ENCODE results near the gene SOHLH1.

Gene SOHLH1

GRCh38 chr9:135717410-135717809 is 18.1 kb upstream of the SOHLH1 start:
- H3K27ac ChIP-seq: no peak overlapping the region

DNA sequence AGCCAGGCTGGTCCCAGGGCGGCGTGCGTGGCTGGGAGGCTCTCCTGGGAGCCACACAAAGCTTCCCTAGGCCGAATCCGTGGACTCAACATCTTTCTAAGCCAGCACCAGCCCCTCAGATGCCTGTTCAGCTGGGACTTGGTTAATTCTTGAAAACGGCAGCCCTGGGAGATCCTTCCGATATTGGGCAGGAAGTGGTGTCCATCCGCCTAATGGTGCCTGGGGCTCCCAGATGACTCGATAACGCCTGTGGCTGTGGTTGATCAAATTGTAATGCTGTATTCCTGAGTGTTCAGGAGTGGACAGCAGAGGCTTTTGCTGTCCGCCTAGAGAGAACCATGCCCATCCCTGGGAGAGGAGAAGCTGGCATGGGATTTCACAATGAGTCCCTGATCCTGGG is 16.8 kb upstream of the SOHLH1 start:
- H3K9me3 ChIP-seq (ENCODE audit: severe bottlenecking): no peaks in the 10 kb centered on the region
- H3K27me3 ChIP-seq (ENCODE audit: insufficient read depth, low read depth, severe bottlenecking): peaks cover 3% of the 10 kb centered on the region
- no peaks in the 10 kb centered on the region for H3K36me3 ChIP-seq
- TF ChIP-seq, protein P1, sequence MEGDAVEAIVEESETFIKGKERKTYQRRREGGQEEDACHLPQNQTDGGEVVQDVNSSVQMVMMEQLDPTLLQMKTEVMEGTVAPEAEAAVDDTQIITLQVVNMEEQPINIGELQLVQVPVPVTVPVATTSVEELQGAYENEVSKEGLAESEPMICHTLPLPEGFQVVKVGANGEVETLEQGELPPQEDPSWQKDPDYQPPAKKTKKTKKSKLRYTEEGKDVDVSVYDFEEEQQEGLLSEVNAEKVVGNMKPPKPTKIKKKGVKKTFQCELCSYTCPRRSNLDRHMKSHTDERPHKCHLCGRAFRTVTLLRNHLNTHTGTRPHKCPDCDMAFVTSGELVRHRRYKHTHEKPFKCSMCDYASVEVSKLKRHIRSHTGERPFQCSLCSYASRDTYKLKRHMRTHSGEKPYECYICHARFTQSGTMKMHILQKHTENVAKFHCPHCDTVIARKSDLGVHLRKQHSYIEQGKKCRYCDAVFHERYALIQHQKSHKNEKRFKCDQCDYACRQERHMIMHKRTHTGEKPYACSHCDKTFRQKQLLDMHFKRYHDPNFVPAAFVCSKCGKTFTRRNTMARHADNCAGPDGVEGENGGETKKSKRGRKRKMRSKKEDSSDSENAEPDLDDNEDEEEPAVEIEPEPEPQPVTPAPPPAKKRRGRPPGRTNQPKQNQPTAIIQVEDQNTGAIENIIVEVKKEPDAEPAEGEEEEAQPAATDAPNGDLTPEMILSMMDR (IDR thresholded peaks at IDR 0.05; ENCODE audit: low read depth, low read length): no peak
- H3K4me3 ChIP-seq (ENCODE audit: low read depth, low read length): no peak overlapping the region
- no peak overlapping the region for H3K27ac ChIP-seq
- DNase-seq: no peak

More at GRCh38 chr9:135717410-135717809, 18.1 kb upstream of the SOHLH1 start:
- Histone ChIP-seq H3K9me3 (ENCODE audit: severe bottlenecking) (no peaks in the 10 kb centered on the region), H3K36me3 (no peaks in the 10 kb centered on the region), H3K27me3 (ENCODE audit: insufficient read depth, low read depth, severe bottlenecking) (peaks cover 3% of the 10 kb centered on the region), H3K4me3 (ENCODE audit: low read depth, low read length) (no peak overlapping the region)
- TF ChIP-seq, protein P1 (IDR thresholded peaks at IDR 0.05; ENCODE audit: low read depth, low read length): peak; percentile 29; the same call in 1 of the 2 replicates
- no peak for DNase-seq

- no peak overlapping the region for H3K27ac ChIP-seq
- H3K27me3 ChIP-seq (ENCODE audit: insufficient read depth, low read depth, severe bottlenecking): peaks cover 3% of the 10 kb centered on the region
- TF ChIP-seq, protein P1 (IDR thresholded peaks at IDR 0.05; ENCODE audit: low read depth, low read length): no peak
- DNase-seq: no peak
- H3K4me3 ChIP-seq (ENCODE audit: low read depth, low read length): peak overlapping the region; percentile 52
- H3K36me3 ChIP-seq: no peaks in the 10 kb centered on the region
- no peaks in the 10 kb centered on the region for H3K9me3 ChIP-seq (ENCODE audit: severe bottlenecking)
Observed at GRCh38 chr9:135715056-135715595, 15.8 kb upstream of the SOHLH1 start.

- Histone ChIP-seq H3K27ac (no peak overlapping the region), H3K4me3 (ENCODE audit: low read depth, low read length) (peak overlapping the region; percentile 52), H3K9me3 (ENCODE audit: severe bottlenecking) (no peaks in the 10 kb centered on the region), H3K36me3 (no peaks in the 10 kb centered on the region), H3K27me3 (ENCODE audit: insufficient read depth, low read depth, severe bottlenecking) (peaks cover 3% of the 10 kb centered on the region)
- TF ChIP-seq, protein P1 (IDR thresholded peaks at IDR 0.05; ENCODE audit: low read depth, low read length): no peak
- DNase-seq: peak; percentile 40
Observed at GRCh38 chr9:135714242-135715055, 15.2 kb upstream of the SOHLH1 start.

DNA sequence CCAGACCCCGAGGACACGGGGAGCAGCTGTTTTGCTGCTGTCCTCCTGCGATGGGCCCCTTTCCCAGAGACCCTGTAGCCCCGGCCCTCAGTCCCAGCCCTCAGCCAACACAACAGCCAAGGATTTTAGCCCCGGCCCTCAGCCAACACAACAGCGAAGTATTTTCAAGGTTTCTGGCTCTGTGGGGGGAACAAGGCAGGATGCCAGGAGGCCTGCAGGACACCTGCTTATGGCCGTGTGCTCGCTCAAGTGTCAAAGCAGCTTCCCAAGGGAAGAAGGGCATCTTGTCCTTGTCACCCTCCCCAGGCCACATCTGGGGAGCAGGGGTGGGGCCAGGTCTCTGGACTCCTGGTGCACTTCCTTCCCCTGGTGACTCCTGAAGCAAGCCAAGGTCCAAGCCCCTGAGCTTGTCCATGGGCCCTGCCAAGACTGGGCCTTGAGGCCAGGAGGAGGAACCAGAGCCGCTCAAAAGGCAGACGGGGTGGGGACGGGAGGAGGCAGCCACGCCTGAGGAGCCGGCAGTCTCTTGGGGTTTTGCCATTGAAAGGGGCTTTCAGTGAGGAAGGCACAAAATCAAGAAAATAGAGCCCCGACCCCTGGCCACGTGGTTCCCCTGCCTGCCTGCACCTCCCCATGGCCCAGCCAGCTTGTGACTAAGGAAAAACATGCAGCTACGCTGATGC is 13.5 kb upstream of the SOHLH1 start:
- no peak overlapping the region for H3K4me3 ChIP-seq (ENCODE audit: low read depth, low read length)
- no peak for DNase-seq
- TF ChIP-seq, protein P1 (IDR thresholded peaks at IDR 0.05; ENCODE audit: low read depth, low read length): no peak
- H3K9me3 ChIP-seq (ENCODE audit: severe bottlenecking): no peaks in the 10 kb centered on the region
- peaks cover 3% of the 10 kb centered on the region for H3K27me3 ChIP-seq (ENCODE audit: insufficient read depth, low read depth, severe bottlenecking)
- no peaks in the 10 kb centered on the region for H3K36me3 ChIP-seq
- no peak overlapping the region for H3K27ac ChIP-seq
